ENCODE measurements around the gene LYPD1.

DNA sequence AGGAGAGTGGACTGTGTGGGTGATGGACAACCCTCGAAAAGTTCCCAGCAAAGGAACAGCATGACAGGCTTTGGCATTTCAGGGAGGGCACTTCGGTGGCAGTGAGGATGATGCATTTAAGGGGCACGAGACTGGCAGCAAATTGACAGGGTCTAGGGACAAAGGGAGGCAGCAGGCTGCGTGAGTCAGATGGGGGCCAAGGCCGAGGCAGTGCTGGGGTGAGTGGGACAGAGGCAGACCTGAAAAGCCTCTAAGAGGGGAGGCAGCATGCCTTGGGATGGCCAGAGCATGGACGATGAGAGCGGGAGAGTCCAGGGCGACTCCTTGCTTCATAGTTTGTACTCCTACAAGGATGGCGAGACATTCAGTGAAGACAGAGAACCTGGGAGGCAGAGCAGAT, 49.5 kb upstream of the LYPD1 start:
- TF ChIP-seq, protein P1, sequence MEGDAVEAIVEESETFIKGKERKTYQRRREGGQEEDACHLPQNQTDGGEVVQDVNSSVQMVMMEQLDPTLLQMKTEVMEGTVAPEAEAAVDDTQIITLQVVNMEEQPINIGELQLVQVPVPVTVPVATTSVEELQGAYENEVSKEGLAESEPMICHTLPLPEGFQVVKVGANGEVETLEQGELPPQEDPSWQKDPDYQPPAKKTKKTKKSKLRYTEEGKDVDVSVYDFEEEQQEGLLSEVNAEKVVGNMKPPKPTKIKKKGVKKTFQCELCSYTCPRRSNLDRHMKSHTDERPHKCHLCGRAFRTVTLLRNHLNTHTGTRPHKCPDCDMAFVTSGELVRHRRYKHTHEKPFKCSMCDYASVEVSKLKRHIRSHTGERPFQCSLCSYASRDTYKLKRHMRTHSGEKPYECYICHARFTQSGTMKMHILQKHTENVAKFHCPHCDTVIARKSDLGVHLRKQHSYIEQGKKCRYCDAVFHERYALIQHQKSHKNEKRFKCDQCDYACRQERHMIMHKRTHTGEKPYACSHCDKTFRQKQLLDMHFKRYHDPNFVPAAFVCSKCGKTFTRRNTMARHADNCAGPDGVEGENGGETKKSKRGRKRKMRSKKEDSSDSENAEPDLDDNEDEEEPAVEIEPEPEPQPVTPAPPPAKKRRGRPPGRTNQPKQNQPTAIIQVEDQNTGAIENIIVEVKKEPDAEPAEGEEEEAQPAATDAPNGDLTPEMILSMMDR (IDR thresholded peaks at IDR 0.05): no peak
- no peak for TF ChIP-seq SIN3A (IDR thresholded peaks at IDR 0.05; ENCODE audit: borderline replicate concordance, insufficient read depth, low read depth, low read length)

All from Panc1 (cell line).